Activated CD8-positive, alpha-beta memory T cell treated with anti-CD3 and anti-CD28 coated beads for 4 hours (primary cell): ENCODE results near the gene PABPN1L.

Experiments
- DNase-seq, 2 donors: peaks; one replicate each; pipeline ENCODE4 v3.0.0-alpha.2; 2020; ENCODE audit warnings: low read depth in 2 of 2

PABPN1L gene

DNA sequence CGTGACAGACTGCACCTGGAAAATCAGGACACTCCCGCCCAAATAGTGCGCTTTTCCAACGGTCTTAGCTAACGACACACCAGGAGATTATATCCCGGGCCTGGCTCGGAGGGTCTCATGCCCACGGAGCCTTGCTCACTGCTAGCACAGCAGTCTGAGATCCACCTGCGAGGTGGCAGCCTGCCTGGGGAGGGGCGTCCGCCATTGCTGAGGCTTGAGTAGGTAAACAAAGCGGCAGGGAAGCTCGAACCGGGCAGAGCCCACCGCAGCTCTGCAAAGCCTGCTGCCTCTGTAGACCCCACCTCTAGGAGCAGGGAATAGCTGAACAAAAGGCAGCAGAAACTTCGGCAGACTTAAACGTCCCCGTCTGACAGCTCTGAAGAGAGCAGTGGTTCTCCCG, 14.8 kb downstream of the PABPN1L start:
- DNase-seq, result no peak

DNA sequence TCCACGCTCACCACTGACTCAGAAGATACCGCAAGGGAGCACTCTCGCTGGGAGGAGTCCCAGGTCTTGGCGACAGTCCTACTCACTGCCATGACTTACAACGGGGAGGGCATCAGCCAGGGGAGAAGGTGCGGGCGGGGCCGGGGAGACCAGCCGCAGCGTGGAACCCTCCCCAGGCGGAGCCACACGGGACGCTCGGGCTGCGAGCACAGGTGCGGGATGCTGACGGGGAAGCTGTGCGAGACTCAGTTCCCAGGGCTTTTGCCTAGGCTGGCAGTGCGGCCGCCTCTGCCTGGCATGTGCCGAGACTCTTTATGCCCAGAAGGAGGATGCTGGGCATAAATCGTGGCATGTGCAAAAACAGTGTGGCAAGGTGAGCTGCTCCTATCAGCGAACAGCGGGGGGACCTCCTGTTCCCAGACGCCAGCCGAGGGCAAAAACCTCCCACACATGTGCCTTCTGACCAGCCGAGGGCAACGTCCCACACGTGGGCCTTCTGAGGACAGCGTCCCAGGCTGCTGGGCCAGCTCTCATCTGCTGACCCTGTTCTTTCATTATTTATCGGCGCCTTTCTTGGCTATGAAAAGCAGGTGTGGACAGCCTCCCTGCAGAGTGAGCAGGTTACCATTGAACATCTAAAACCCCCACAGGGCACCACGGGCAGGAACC, 15.8 kb downstream of the PABPN1L start:
- DNase-seq, result no peak

DNA sequence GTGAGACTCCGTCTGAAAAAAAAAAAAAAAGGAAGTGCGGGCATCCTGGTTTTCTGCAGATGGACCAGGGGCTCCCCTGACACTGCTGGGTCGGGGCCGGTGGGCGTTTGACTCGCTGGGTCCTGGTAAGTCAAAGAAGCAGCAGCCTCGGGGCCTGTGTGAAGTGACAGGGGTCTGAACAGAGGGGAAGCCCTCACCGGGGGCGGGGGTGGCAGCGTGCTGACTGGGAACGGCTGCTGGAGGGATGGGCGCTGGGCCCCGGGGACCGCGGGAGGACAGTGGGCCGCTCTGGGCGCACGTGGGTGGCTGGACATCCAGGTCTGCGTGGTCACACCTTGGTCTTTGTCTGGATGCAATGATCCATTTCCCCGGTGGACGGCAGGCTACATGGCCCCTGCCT, 17.9 kb downstream of the PABPN1L start:
- DNase-seq, result no peak

DNA sequence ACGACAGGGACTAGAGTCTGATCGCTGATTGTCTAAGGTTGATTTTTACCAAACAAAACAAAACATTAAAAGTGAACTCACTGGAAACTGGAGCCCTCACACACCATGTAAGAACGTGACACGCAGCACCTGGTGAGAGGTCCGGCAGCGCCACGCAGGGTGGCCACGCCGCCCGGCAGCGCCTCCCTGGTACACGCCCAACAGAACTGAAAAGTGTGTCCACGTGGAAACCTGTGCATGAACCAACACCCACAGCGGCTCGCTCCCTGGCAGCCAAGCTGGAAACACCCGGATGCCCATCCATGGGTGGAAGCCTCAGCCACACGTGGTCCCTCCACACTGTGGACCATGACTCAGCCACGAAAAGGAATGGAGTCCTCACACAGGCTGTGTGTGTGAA, 18.8 kb downstream of the PABPN1L start:
- DNase-seq, result no peak

DNA sequence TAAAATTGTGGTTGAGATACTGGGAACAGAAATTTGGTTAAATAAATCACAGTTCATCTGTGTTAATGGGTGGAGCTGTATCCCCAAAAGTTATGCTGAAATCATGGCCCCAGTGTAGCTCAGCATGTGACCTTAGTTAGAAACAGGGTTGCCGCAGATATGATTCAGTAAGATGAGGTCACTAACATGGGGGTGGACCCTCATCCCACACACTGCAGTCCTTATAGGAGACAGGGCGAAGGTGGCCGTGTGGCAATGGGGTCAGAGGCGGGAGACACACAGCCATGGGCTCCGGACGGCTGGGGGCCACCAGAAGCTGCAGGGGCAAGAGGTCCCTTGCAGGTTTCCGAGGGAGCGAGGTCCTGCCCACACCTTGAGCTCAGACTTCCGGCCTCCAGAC, 20.4 kb downstream of the PABPN1L start:
- DNase-seq, result no peak

DNA sequence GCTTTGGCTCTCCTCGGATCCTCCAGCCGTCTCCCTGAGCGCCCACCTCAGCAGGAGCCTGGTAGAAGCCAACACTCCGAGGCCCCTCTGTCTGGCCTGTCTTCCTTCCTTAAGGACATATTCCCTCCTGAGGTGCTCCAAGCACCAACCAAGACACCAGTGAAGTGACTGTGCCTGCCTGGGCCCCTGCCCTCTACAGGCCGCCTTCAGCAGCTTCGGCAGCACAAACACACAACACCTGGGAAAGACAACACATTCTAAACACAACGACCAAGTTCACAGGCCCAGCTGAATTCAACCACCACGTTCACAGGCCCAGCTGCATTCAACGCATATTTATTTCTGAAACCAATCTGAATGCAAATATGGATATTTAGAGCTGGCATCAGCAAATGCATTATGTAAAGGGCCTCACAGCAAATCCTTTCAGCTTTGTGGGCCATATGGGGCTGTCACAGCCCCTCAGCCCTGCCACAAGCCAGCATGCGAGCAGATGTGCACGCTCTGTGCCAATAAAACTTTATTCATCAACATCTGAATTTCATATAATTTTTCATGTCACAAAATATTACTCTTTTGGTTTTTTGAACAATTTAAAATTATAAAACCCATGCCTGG, 21.9 kb downstream of the PABPN1L start:
- no peak for DNase-seq

DNA sequence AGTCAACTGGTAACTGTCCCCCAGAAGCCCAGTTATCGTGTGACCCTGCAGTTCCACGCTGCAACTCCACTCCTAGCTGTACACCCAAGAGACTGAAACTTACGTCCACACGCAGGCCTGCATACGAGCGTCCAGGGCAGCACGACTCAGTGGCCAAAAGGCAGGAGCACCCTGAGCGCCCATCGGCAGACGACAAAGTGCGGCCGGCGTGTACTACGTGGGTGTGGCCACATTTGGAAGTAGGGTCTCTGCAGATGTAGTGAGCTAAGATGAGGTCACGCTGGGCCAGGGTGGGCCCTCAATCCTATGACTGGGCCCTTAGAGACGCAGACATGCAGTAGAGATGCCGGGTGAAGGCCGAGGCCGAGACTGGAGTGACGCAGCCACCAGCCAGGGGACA, 23.2 kb downstream of the PABPN1L start:
- no peak for DNase-seq

DNA sequence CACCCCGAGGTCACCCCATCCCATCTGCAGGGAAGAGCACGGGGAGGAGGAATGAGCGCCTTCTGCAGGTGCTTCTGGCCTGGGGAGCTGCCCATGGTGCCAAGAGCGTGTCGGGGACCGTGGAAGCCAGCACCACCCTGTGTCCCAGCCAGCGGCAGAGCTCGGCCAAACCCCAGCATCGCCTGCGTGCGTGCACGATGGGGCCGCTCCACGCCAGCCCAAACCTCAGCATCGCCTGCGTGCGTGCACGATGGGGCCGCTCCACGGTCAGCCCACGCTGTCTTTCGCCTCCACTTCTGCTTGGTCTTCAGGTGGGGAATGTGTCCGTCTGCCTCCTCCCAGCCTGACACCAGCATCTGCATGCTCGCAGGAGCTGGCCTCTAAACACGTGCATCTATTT, 23.7 kb downstream of the PABPN1L start:
- no peak for DNase-seq

DNA sequence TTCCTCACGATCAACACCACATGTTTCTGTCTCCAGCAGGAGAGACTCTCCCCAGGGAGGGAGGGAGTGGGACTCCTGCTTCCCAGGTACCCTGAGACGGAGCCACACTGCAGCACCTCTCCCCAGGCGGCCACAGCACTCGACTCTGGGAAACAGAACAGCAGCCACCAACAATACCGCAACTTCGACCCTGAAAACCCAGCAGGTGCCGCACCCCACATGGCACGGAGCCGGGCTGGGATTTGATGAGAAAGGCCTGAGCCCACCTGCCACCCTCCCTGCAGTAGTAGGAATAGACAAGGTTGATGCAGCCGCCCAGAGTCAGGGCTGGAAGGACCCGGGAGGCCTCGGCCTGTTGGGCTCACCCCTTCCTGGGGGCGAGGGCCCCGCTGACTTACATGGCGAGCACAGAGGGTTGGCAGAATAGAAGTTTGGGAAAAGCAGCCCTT, 24.1 kb downstream of the PABPN1L start:
- no peak for DNase-seq

DNA sequence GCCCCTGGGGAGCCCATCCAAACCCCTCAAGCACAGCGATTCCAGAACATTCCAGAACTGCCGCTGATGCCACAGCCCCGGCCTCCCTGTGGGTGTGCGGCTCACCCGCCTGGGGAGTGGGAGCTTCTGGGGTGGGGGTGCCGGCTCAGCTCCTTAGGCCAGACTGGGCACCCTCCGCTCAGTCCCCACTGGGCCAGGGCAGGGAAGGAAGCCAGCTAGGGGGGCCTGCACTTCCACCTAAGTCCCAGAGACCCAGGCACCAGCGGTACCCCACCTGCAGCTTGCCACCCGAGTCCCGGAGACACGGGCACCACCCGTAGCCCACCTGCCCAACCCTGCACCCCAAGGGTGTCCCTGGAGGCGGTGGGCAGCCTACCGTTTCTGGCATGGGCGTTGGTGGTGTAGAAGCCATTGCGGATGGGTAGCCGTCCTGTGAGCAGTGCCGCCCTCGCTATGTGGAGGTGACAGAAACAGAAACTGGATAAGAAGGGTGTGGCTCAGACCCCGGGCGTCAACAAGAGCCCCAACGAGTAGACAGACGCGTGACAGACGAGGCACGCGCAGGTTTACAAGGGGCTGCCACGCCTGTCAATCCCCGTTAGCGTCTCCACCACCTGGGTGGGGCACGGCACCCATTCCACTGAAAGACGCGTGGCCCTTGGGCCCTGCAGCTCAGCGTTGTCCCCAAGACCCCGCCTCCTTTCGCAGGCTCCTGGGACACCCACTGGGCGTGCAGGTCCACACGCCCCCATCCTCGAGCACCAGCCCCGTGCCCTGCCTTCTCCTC, 24.7 kb downstream of the PABPN1L start:
- no peak for DNase-seq

DNA sequence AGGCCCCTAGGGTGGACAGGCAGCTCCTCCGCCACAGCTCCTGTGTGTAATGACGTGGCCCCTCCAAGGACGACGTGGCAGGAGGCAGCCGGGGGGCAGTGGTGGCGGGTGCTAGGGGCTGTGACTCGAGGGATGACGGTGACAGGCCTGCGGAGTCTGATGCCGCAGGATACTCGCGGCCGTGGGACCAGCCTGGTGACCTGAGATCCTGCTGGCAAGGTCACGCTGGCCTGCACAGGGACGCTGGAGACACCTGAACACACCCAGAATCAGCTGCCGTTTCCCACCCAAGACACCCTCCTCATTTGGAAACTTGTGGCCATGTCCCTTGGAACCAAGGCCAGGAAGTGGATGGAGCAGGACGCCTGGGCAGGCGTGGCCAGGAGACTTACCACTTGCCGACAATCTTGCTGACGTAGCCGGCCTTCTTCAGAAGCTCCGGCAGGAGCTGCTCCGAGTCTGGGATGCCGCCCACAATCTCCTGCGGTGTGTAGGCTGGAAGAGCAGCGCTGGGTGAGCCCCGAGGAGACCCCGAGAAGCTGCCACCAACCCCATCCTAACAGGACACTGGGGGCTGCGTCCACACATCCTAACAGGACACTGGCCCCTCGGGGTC, 25.8 kb downstream of the PABPN1L start:
- DNase-seq, result no peak

DNA sequence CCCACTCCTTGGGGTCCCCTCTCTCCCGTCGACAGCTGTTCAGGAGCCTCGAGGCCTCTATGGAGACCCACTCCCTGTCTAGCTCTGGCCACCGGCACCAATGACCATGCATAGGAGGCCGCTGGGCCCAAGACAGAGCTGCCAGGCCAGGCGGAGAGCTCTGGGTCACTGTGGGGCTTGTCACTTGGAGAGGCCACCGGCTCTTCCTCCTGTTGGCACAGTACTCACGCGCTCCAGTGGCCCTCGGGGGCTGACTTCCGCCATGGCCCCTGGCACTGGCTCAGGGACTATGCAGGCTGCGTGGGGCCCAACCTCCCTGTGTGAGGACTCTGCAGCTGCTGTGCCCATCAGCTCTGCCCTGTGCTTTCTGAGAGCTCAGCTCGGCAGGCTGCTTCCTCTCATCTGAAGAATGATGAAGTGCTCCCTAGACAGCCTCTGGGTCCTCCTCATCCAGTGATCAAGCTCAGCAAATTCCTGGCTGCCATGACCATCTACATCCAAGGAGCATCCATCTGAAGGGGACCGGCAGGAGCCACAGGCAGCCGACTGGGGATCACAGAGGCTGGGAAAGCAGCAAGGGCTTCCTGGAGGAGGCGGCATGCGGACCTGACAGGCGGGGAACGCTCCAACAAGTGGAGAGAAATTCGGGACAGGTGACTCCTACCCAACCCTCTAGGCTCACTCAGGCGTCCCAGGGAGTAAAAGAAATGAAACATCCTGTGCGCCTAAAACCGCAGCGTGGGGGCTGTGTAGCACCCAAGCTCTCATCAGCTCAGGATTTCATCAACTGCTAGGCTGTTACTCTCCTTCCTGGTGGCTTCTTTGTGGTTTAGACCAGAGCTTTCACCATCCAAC, 26.5 kb downstream of the PABPN1L start:
- no peak for DNase-seq

DNA sequence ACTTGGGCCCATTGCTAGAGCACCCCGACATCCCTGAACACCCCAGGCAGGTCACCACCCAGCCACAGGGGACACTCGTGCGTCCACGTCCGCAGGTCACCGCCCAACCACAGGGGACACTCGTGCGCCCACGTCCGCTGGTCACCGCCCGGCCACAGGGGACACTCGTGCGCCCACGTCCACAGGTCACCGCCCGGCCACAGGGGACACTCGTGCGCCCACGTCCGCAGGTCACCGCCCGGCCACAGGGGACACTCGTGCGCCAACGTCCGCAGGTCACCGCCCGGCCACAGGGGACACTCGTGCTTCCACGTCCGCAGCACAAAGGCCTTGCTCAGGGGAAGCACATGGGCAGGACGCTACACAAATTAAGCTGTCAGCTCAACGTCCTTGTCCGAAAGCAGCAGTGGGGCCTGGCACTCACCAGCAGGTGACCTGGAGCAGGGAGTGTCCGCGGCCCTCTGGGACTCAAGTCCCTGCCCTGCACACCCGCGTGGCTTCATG, 27.4 kb downstream of the PABPN1L start:
- no peak for DNase-seq

DNA sequence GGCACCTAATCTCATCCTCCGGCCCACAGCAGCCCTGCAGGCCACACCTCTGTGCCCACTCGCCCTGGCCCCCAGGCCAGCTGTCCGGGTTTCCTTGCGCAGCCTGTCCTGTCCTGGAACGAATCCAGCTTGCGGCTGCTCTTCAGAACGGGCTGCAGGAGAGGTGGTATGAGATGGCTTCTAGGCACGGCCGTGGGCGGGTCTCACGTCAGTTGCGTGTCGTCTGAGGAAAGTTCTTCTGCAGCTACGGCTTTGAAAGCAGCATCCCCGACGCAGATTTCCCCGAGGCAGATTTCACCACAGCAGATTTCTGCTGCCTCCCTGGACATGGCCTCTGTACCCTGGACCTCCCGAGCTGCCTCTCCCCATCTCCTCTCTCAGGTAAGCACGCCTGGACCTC, 27.9 kb downstream of the PABPN1L start:
- DNase-seq, result no peak

DNA sequence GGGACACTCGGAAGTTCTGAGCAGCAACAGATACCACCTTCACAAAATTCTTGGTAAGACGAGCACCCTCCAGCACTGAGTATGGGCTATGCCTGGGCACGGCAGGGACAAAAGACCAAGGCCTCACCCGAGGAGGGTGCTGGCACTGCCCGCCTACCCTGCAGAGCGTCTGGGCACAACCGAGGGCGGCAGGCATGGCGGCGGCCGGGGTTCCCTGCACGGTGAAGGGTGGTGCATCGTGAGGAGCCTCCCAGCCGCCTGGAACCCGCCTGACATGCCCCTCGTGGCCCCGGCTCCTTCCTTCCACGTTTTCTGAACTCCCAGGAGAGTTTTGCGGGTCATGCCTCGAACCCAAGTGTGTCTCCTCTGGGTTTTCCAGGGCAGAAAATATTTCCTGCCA, 28.7 kb downstream of the PABPN1L start:
- DNase-seq, result no peak

DNA sequence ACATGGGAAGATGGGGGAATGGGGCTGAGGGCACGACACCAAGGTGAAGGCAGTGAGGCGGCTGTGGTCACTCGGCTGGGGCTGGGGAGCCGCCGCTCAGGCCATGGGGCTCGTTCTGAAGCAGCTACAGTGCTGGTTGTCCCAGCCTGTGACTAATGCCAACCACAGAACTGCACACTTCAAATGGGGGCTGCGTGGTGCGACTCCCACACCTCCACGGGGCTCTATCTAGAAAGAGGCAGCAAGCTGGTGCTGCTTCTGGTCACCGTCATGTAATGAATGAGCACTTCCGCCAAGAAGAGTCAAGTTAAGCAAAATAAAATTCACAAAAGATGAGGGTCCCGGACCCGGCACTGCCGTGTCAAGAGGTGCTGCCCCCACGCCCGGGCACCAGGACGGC, 29.7 kb downstream of the PABPN1L start:
- DNase-seq, result no peak

DNA sequence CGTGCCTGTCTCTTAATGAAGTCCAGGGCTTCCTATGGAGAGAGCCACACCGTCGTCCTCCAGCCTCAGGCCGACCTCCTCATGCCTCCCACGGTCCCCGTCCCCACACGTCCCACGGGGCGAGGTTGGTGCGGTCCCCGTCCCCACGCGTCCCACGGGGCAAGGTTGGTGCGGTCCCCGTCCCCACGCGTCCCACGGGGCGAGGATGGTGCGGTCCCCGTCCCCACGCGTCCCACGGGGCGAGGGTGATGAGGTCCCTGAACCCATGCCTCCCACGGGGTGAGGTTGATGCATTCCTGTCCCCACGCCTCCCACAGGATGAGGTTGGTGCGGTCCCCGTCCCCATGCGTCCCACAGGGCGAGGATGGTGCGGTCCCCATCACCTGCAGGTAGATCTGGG, 30.6 kb downstream of the PABPN1L start:
- no peak for DNase-seq

DNA sequence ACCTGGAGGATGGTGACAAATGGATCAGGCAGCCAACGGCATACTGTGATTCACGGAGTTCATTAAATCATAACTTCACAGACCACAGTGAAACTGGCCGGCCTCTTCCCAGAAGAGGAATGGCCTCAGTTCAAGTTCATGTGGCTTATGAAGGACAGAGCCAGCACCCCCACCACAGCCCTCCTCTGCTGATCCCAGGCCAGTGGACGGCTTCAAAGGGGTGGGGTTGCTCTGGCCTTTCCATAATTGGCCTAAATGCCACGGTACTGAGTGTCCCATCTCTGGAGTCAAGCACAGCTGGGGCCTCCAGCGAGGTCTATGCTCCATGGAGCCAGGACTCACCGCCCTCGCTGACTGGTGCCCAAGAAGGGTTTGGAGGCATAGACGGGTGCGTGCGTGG, 31.1 kb downstream of the PABPN1L start:
- no peak for DNase-seq

DNA sequence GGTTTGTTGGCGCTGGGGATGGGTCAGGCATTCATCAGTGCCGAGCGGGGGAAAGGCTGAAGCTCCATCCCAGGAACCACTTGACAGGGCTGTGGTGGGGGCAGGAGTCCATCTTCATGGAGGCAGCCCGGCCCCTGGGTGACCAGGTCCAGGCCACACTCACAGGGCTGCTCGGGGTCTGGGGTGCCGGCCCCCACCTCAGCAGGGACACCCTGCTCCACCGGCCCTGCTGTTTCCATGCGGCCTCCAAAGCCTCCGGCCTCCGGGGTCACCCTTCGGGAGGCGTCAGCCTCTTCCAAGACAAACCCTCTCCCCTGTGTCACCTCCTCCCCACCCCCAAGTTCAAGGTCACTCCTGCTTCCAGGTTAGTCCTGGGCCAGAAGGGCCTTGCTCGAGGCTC, 31.8 kb downstream of the PABPN1L start:
- no peak for DNase-seq

DNA sequence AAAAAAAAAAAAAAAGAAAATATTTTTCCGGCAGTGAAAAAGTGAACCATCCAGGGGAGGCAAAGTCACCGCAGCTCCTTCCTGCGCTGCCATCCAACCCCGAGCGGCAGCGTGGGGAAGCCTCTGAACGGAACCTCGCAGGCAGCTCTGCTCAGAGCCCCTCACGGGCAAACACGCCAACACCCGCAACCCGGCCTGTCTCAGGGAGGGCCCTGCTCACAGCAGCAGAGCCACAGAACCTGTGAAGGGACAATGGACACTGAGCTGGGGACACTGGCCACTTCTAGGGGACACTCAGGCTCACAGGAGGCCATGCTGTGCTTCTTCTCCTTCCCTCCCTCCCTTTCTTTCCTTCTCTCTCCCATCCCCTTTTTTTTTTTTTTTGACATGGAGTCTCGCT, 33.4 kb downstream of the PABPN1L start:
- no peak for DNase-seq

DNA sequence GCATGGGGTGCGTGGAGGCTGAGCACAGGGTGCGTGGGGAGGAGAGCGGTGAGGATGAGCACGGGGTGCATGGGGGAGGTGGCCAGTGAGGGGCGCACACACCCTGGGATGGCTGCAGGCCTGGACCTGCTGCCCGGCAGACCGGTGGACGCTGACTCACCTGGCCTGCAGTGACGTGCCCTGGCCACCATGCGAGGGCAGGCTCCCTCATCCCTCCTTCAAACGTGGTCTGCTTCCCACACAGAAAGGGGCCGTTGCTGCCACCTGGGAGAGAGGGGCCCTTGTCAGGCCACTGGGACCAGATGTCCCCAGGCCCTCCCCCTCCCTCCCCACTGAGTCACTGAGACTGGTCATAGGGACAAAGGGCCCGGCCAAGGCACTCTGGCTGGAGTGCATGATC, 34.6 kb downstream of the PABPN1L start:
- DNase-seq, result no peak

DNA sequence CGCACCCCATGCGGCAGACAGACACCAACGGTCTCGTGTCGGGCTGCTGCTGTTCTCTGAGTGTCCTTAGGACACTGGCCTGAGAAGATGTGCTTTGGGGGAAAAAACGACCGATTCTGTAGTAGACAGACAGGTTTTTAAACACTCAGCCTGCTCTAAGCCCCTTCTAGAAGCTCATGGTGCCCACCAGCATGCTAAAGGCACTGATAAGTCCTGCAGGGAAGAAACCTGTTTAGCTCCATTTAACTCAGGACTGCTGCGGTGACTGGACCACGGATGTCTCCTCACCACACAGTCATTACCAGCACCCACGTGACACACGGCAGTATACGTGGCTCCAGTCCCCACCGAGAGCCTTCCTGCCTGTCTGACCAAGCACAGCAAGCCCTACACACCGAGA, 35.7 kb downstream of the PABPN1L start:
- no peak for DNase-seq
